SH-SY5Y (cell line): ENCODE results near the gene USP32.

Experiments
- GATA2 ChIP-seq: IDR thresholded peaks from 2 replicates; pipeline ENCODE4 v1.6.1; 2011; ENCODE audit warnings: mild to moderate bottlenecking, low read depth, low read length
- GATA3 ChIP-seq: IDR thresholded peaks from 2 replicates; pipeline ENCODE4 v1.6.1; 2011; ENCODE audit warnings: low read depth, mild to moderate bottlenecking, low read length, moderate library complexity

DNA sequence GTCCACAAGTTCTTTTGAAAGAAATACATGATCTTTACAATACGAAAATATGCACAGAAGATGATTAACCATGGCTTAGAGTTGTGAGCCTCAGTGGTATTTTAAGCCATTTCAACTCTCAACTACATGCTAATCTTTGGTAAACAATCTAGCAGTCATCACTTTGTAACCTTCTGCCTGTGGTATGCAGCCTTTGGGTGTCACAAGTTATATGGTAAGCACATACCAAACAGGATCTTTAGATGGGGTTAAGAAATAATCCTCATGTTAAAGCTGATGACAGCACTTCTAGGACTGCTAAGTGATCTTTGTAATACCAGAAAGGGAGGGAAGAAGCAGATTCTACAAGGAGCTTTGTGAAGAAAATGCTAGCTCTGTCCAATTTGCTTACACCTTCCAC lies 167.9 kb downstream of the USP32 start:
- TF ChIP-seq GATA2 (no peak), GATA3 (no peak)
